Activated CD8-positive, alpha-beta memory T cell treated with anti-CD3 and anti-CD28 coated beads, Interleukin-2, amount 50 U/mL, for 24 hours (primary cell): ENCODE measurements around the gene C9orf78.
A peak's percentile ranks its signal among the peaks of the same experiment; 100 is the strongest.
"Not testable (repeated sequence)": the region's sequence is repeated elsewhere in the genome, so short reads cannot be mapped to it uniquely, and the experiment has no call there.

Experiments
- DNase-seq: peaks from one replicate; pipeline ENCODE4 v3.0.0-alpha.2; 2020; ENCODE audit errors: extremely low read depth

Gene C9orf78

GRCh38 chr9:129812385-129812784, 22.7 kb downstream of the C9orf78 start:
- no peak for DNase-seq

DNA sequence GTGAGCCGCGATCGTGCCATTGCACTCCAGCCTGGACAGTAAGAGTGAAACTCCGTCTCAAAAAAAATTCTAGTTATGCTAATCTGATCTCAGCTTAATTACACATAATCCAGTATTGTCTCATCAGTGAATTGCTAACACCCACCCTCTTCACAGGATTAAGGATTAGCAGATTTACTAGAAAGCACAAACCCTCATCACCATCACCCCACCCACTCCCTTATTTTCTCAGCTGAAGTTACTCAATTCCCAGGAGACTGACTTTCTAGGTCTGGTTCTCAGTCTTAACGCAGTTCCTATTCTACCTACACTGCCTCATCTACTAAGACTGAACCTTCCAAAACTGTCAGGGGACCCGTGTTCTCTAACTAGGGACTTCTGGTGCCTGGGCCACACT, 23.1 kb downstream of the C9orf78 start:
- DNase-seq: no peak

DNA sequence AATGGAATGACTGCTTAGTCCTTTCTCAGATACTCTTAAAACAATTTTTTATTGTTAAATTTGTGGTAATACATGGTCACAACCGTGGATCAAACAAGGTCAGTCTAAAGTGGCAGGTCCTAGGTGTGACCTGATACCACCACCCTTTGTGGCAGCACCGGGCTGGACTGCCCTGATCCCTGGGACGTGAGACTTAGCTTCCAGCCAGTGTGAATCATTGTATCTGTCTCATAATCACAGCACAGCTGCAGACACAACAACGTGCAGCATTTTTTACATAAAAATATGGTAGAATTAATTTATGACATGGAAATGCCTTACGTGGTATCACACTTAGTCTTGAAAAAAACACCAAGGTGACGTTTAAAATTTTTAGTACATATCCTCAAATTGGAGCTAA, 24.3 kb downstream of the C9orf78 start:
- DNase-seq: no peak

DNA sequence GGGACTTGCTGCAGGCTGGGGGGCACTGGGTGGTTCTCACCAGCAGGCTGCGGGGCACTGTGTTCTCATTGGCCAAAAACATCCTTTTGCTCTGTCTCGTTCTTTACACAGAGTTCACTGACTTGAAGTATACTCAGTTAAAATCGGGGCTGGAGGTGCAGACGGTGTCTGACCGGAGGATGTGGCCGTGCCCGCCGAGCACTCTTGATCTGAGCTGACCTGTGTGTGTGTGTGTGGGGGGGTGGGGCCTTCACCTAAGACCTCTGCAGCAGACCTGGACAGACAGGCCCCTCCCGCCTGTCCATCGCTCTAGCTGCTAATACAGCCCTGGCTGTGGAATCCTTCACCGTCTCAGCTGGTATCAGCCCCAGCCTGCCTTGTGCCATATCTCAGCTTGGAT, 25.0 kb downstream of the C9orf78 start:
- no peak for DNase-seq

DNA sequence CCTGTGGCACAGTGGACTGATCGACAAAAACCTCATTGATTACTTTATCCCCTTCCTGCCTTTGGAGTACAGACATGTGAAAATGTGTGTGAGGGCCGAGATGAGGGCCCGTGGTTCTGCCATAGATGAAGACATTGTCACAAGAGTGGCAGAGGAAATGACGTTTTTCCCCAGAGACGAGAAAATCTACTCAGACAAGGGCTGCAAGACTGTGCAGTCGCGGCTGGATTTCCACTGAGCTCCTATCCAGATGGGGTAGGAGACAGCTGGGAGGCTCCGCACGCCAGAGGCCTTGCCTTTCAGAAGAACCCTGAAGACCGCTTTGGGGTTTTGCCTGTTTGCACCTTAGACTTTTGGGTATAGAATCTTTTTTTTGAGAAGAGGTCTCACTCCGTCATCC, 25.7 kb downstream of the C9orf78 start:
- no peak for DNase-seq

DNA sequence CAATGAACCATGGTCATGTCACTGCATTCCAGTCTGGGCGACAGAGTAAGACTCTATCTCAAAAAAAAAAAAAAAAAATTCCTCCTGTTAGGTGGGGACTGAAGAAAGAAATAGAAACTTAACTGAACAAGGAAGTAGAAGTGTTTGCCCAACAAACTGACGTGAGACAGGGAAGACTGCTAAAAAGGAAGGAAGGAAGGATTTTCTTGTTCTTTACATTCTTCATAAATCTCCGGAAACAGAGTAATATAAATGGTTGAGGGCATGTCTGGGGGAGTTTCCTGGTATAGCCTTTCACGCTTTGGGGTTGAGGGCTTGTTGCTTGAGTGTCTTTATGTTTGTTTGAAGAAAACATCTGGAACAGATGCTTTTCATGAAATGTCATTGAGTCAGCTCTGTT, 29.0 kb downstream of the C9orf78 start:
- no peak for DNase-seq

GRCh38 chr9:129803676-129804060, 31.4 kb downstream of the C9orf78 start:
- no peak for DNase-seq

GRCh38 chr9:129802833-129803675, 32.0 kb downstream of the C9orf78 start, which contains the start of gene TOR1B:
TSS of gene TOR1B (plus strand) at chr9:129803184. CDS start at chr9:129803213, 29 bp downstream.
- DNase-seq: peak; percentile 81

DNA sequence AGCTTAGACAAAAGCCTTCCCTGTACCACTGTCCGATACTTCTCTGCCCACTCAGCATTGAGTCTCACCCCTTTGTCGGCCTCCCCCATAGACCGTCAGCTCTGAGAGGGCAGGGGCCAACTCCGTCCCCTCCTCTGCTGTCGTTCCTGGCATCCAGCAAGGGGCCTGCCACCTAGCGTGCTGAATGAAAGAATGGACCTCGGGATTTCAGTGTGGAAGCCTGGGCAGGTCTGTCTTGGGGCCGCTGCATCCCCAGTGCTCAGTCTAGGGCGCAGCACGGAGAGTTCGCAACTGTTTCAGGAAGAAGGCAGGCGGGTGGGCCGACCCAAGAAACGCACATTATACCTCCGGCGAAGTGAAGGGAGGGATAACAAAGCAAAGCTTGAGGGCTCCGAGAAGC, 33.6 kb downstream of the C9orf78 start:
- no peak for DNase-seq

- DNase-seq: no peak
Observed at GRCh38 chr9:129798973-129799372, 36.1 kb downstream of the C9orf78 start.

GRCh38 chr9:129796029-129796428, 39.0 kb downstream of the C9orf78 start:
- not testable (repeated sequence) for DNase-seq

GRCh38 chr9:129794549-129794948, 40.5 kb downstream of the C9orf78 start:
- DNase-seq: no peak

- DNase-seq: no peak
Observed at GRCh38 chr9:129786481-129786880, 48.6 kb downstream of the C9orf78 start.

DNA sequence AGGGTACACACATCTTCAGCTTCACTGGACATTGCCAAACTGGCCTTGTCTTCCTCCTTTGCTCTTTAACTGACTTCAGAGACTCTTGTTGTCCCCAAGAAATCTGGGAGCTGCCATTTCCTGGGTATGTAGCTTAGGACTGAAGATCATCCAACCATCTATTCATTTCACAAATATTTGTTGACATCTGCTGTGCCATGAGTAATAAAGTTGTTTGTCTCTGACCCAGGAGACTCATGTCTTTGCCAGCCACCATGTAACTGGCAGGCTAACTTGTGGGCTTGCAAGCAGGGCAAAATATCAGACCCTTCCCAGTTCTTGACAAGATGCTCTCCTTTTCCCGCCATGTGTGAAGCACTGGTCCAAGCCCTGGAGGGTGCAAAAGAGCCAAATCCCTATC, 49.2 kb downstream of the C9orf78 start:
- DNase-seq: no peak

DNA sequence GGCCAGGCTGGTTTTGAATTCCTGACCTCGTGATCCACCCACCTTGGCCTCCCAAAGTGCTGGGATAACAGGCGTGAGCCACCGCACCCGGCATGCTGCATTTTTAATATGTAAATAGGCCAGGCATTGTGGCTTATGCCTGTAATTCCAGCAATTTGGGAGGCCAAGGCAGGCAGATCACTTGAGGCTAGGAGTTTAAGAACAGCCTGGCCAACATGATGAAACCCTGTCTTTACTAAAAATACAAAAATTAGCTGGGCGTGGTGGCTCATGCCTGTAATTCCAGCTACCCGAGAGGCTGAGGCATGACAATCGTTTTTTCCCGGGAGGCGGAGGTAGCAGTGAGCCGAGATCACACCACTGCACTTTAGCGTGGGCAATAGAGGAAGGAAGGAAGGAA, 50.1 kb downstream of the C9orf78 start:
- DNase-seq: not testable (repeated sequence)

DNA sequence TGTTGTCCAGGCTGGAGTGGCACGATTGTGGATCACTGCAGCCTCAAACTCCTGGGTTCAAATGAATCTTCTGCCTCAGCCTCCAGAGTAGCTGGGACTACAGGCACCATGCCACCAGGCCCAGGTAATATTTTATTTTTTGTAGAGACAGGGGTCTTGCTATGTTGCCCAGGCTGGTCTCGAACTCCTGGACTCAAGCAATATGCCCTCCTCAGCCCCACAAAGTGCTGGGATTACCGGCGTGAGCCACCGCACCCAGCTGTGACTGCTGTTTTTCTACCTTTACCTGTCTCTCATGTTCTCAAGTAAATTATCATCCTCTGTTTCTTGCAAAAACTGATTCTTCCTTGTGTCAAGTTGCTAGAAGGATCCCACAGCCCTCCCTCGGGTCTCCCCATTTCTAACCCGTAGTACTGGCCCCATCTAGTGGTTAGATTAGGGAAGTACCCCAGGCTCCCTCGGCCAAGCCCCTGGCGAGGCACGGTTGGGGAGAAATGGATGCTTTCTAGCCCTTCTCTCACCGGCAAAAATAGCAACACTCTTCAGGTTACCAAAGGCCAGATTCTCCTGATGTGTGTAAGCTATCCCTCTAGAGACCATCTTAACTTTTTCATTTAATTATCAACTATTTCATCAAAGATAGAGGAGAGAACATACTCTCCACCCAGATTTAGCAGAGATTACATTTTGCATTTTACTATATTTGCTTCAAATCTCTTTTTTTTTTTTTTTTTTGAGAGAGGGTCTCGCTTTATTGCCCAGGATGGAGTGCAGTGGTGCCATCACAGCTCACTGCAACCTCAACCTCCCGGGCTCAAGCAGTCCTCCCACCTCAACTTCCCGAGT, 51.3 kb downstream of the C9orf78 start:
- DNase-seq: peak; percentile 42

GRCh38 chr9:129781981-129782380, 53.1 kb downstream of the C9orf78 start:
- DNase-seq: no peak

- no peak for DNase-seq
Observed at GRCh38 chr9:129781131-129781530, 53.9 kb downstream of the C9orf78 start.

GRCh38 chr9:129779560-129780190, 55.4 kb downstream of the C9orf78 start:
- no peak for DNase-seq

GRCh38 chr9:129778469-129778868, 56.6 kb downstream of the C9orf78 start:
- no peak for DNase-seq

- DNase-seq: no peak
Observed at GRCh38 chr9:129777769-129778130, 57.3 kb downstream of the C9orf78 start.
